HepG2 (cell line): Measurements from ENCODE around the gene PEMT. TPM values are rescaled to one million over a fixed set of nuclear protein-coding genes. Genes with fewer than 3 reads are reported as not detected.

Experiments used
- ATAC-seq: fragments of 200-7000 bp; cut with Tn5 transposase; 3 replicates; pipeline ENCODE4 v1.9.1; 2020; ENCODE audit warnings: mild to moderate bottlenecking, moderate library complexity
- BruUV-seq: library from RNA; stranded (reverse); fragments of 400-500 nt; replicated peaks from 2 replicates; lab custom pipeline; 2021; lab: Mats Ljungman, UMichigan
- CTCF ChIA-PET: fragments of 300-600 bp; formaldehyde crosslinking; extraction: SDS; loops from one replicate; lab custom pipeline; 2021; ENCODE audit warnings: low total read pairs, inconsistent platforms, low intra/inter-chr PET ratio; lab: Yijun Ruan, JAX
- POLR2A ChIA-PET: fragments of 350-600 bp; sonication (Branson Sonifier 250); formaldehyde crosslinking; loops from one replicate; lab custom pipeline; 2020; ENCODE audit warnings: antibody characterized with exemption, inconsistent platforms; lab: Yijun Ruan, JAX
- DNase-seq: peaks from one replicate; pipeline ENCODE4 v3.0.0-alpha.2; 2015; ENCODE audit warnings: low spot score
- FAIRE-seq: peaks from 3 replicates; lab custom pipeline; 2011; peaks lifted over from hg19 to GRCh38; lab: Jason Lieb, UNC
- H2AFZ ChIP-seq: one replicate; pipeline ENCODE4 v1.6.1; 2011; ENCODE audit warnings: low read length, inconsistent platforms
- H3K27ac ChIP-seq: fragments of 300-600 bp; 3 replicates; pipeline ENCODE4 v1.8.0; 2011; ENCODE audit warnings: mixed run types, mild to moderate bottlenecking, mixed read lengths, low read length, inconsistent platforms; ENCODE audit not compliant: insufficient read depth; ENCODE audit errors: extremely low read length
- H3K27me3 ChIP-seq, 2 experiments: fragments of 200-600 bp in 1 of 2; 2 replicates in 1 of 2; 3 replicates in 1 of 2; pipeline versions ENCODE4 v1.6.0 to v1.8.0; 2011; ENCODE audit warnings: low read length in 2 of 2, mild to moderate bottlenecking in 2 of 2, moderate library complexity in 2 of 2, inconsistent platforms in 1 of 2; ENCODE audit not compliant: insufficient read depth in 2 of 2, control insufficient read depth in 1 of 2
- H3K36me3 ChIP-seq, 2 experiments: fragments of 200-600 bp in 1 of 2; replicated peaks in 1 of 2; 2 replicates in 1 of 2; 3 replicates in 1 of 2; pipeline versions ENCODE4 v1.5.1 to v1.8.0; 2011; ENCODE audit warnings: low read length in 2 of 2, inconsistent platforms in 1 of 2; ENCODE audit not compliant: insufficient read depth in 2 of 2, control insufficient read depth in 1 of 2
- H3K4me1 ChIP-seq: 2 replicates; pipeline ENCODE4 v1.5.1; 2012; ENCODE audit warnings: low read length, inconsistent platforms; ENCODE audit not compliant: insufficient read depth
- H3K4me2 ChIP-seq: 2 replicates; pipeline ENCODE4 v1.6.0; 2011; ENCODE audit warnings: low read depth, low read length, inconsistent platforms
- H3K4me3 ChIP-seq, 3 experiments: fragments of 200-600 bp in 1 of 3; sonication (generic), shearing (Covaris generic) in 1 of 3; replicated peaks in 1 of 3; 2 replicates each; pipeline ENCODE4 v1.5.1; 2011 to 2016; ENCODE audit warnings: low read length in 3 of 3, inconsistent platforms in 2 of 3, low read depth in 2 of 3, mild to moderate bottlenecking in 2 of 3, control low read depth in 1 of 3, mixed read lengths in 1 of 3; ENCODE audit not compliant: insufficient read depth in 1 of 3
- H3K79me2 ChIP-seq: one replicate; pipeline ENCODE4 v1.6.1; 2011; ENCODE audit warnings: low read length, inconsistent platforms; ENCODE audit not compliant: insufficient read depth
- H3K9ac ChIP-seq: 2 replicates; pipeline ENCODE4 v1.6.0; 2011; ENCODE audit warnings: mild to moderate bottlenecking, low read depth, low read length, inconsistent platforms; ENCODE audit not compliant: insufficient read depth
- H3K9me3 ChIP-seq: 2 replicates; pipeline ENCODE4 v1.5.1; 2012; ENCODE audit warnings: mild to moderate bottlenecking, low read length
- H4K20me1 ChIP-seq: 2 replicates; pipeline ENCODE4 v1.6.0; 2011; ENCODE audit warnings: inconsistent platforms, mild to moderate bottlenecking, low read length, moderate library complexity; ENCODE audit not compliant: insufficient read depth
- ATF1 ChIP-seq: IDR thresholded peaks from 2 replicates; pipeline ENCODE4 v1.6.1; 2016; ENCODE audit warnings: mild to moderate bottlenecking, control low read depth
- CAMTA2 ChIP-seq: sonication (generic); formaldehyde crosslinking; IDR thresholded peaks from 2 replicates; pipeline ENCODE4 v1.4.0; 2020; ENCODE audit warnings: mild to moderate bottlenecking, missing genetic modification reagents, borderline replicate concordance
- ISX ChIP-seq: sonication (generic); formaldehyde crosslinking; conservative IDR thresholded peaks from 2 replicates; pipeline ENCODE4 v1.5.0; 2020; ENCODE audit warnings: missing genetic modification reagents
- JUN ChIP-seq: sonication (generic); formaldehyde crosslinking; IDR thresholded peaks from 2 replicates; pipeline ENCODE4 v1.4.0; 2020; ENCODE audit warnings: mild to moderate bottlenecking, missing genetic modification reagents
- MXI1 ChIP-seq: IDR thresholded peaks from 3 replicates; pipeline ENCODE4 v1.6.1; 2012; ENCODE audit warnings: low read depth, low read length, inconsistent platforms, borderline replicate concordance
- NFKB2 ChIP-seq: sonication (generic); formaldehyde crosslinking; IDR thresholded peaks from 2 replicates; pipeline ENCODE4 v1.4.0; 2020; ENCODE audit warnings: missing genetic modification reagents, borderline replicate concordance
- PHF21A ChIP-seq: sonication (generic); formaldehyde crosslinking; IDR thresholded peaks from 2 replicates; pipeline ENCODE4 v1.5.0; 2020; ENCODE audit warnings: mild to moderate bottlenecking, missing genetic modification reagents
- TAF15 ChIP-seq: fragments of 200-400 bp; formaldehyde crosslinking; IDR thresholded peaks from one replicate; pipeline ENCODE4 v1.6.1; 2018; ENCODE audit warnings: mild to moderate bottlenecking, low read depth, low read length; ENCODE audit not compliant: poor library complexity, severe bottlenecking
- TFE3 ChIP-seq: IDR thresholded peaks from 2 replicates; pipeline ENCODE4 v1.6.1; 2016
- ZFP36L1 ChIP-seq: sonication (generic); formaldehyde crosslinking; IDR thresholded peaks from 2 replicates; pipeline ENCODE4 v1.8.0; 2022; ENCODE audit warnings: mild to moderate bottlenecking, missing genetic modification reagents, moderate library complexity
- ZNF10 ChIP-seq: sonication (generic); formaldehyde crosslinking; IDR thresholded peaks from 2 replicates; pipeline ENCODE4 v1.4.0; 2020; ENCODE audit warnings: mild to moderate bottlenecking, low read depth, missing genetic modification reagents, borderline replicate concordance
- ZNF207 ChIP-seq: fragments of 450-650 bp; IDR thresholded peaks from 2 replicates; pipeline ENCODE4 v1.6.1; 2016; ENCODE audit warnings: antibody characterized with exemption, borderline replicate concordance
- ZNF362 ChIP-seq: sonication (generic); formaldehyde crosslinking; IDR thresholded peaks from 2 replicates; pipeline ENCODE4 v1.4.0; 2020; ENCODE audit warnings: missing genetic modification reagents, mild to moderate bottlenecking, borderline replicate concordance
- ZNF850 ChIP-seq: sonication (generic); formaldehyde crosslinking; conservative IDR thresholded peaks from 2 replicates; pipeline ENCODE4 v1.9.0; 2021; ENCODE audit warnings: mild to moderate bottlenecking, missing genetic modification reagents
- ZSCAN21 ChIP-seq: sonication (generic); formaldehyde crosslinking; IDR thresholded peaks from 2 replicates; pipeline ENCODE4 v1.8.0; 2022; ENCODE audit warnings: mild to moderate bottlenecking, missing genetic modification reagents, moderate library complexity, borderline replicate concordance
- WGBS: methylation state at CpG from one replicate; pipeline ENCODE4 v1.1.6; 2017; ENCODE audit warnings: low lambda C conversion rate; 5-methylcytosine and 5-hydroxymethylcytosine counted together
- in situ Hi-C: cut with HindIII; loops from 2 replicates; pipeline ENCODE4 v1.10.0; 2017; ENCODE audit warnings: low pct_unique_long_range_greater_than_20kb; ENCODE audit not compliant: extremely low pct_ligation_motif_present
- intact Hi-C: fragments of 100-400 bp; cut with micrococcal nuclease; formaldehyde crosslinking; loops from one replicate; pipeline ENCODE4 v1.10.0; 2022; ENCODE audit not compliant: unreplicated experiment
- polyA plus RNA-seq, 8 experiments: library from polyadenylated mRNA; depleted of rRNA in 3 of 8; stranded (reverse) in 7 of 8; unstranded in 1 of 8; fragments of >200 nt; fragmentation: Illumina TruSeq in 4 of 8; extraction: Trizol in 4 of 8; gene quantifications; 2 replicates each; pipeline versions ENCODE4 v1.2.1 to v1.2.3, GENCODE V29; 2011 to 2016; ENCODE audit warnings: low read depth in 4 of 8, missing spikeins in 1 of 8, mixed read lengths in 1 of 8; ENCODE audit not compliant: insufficient read depth in 1 of 8
- total RNA-seq, 5 experiments: library from RNA; depleted of rRNA; stranded (reverse); fragments of >200 nt; fragmentation: Illumina TruSeq; extraction: Trizol; gene quantifications; 2 replicates each; pipeline ENCODE4 v1.2.3, GENCODE V29; 2016; ENCODE audit warnings: low read depth in 1 of 5

Gene PEMT
- total and polyA plus RNA-seq, 2 of the 13 experiments (the other 11 are each of a cell fraction or from before 2014, with no cell fraction given), result 31.7 to 43.6 TPM

GRCh38 chr17:17575360-17576251 is 15.9 kb downstream of the PEMT start:
- H2AFZ ChIP-seq, result no peak overlapping the region
- CTCF ChIA-PET, result no interaction called here

GRCh38 chr17:17573912-17574311 is 17.6 kb downstream of the PEMT start:
- Histone ChIP-seq H3K9me3 (no peaks in the 10 kb centered on the region), H3K9ac (no peak overlapping the region), H3K4me1 (peaks cover 49% of the 10 kb centered on the region), H3K79me2 (no peaks in the 10 kb centered on the region), H3K27ac (no peak overlapping the region), H3K36me3 (peaks cover 0 to 10% of the 10 kb centered on the region in 2 experiments; a peak in 3 of 5 replicates), H3K4me3 (no peak overlapping the region), H3K27me3 (no peaks in the 10 kb centered on the region), H4K20me1 (no peaks in the 10 kb centered on the region), H2AFZ (no peak overlapping the region), H3K4me2 (no peak overlapping the region)
- DNase-seq (no peak), ATAC-seq (no peak), FAIRE-seq (no peak)
- CTCF ChIA-PET, result no interaction called here
- no TSS peak for BruUV-seq
- WGBS, result 97% methylated on average over 7 of the region's 7 CpGs
- POLR2A ChIA-PET, result interaction anchor here (0.9 kb wide), 1 partner anchor 35 kb away, joined by 3 read pairs; no protein-coding TSS in a partner anchor
- in situ Hi-C loops (no loop called here), intact Hi-C loops (loop anchor here (5.0 kb wide), 1 partner anchor 37 kb away; no protein-coding TSS in a partner anchor)
- TF ChIP-seq ZNF207, result no peak
- no peak for TF ChIP-seq ZSCAN21
- TF ChIP-seq TFE3 (CRISPR knock-in tag), result no peak
- no peak for TF ChIP-seq TAF15
- TF ChIP-seq CAMTA2 (CRISPR knock-in tag), result no peak
- no peak for TF ChIP-seq ISX (CRISPR knock-in tag)
- no peak for TF ChIP-seq ZNF362 (CRISPR knock-in tag)
- no peak for TF ChIP-seq JUN (CRISPR knock-in tag)
- no peak for TF ChIP-seq MXI1

More at GRCh38 chr17:17575360-17576251, 15.9 kb downstream of the PEMT start:
- POLR2A ChIA-PET, result no interaction called here
- in situ Hi-C loops (no loop called here), intact Hi-C loops (no loop called here)
- H3K27ac ChIP-seq, result no peak overlapping the region
- no peaks in the 10 kb centered on the region for H4K20me1 ChIP-seq
- WGBS, result 91% methylated on average over 9 of the region's 16 CpGs
- peaks cover 4% of the 10 kb centered on the region for H3K79me2 ChIP-seq
- DNase-seq (no peak), FAIRE-seq (no peak), ATAC-seq (no peak)
- BruUV-seq, result no TSS peak
- H3K9me3 ChIP-seq, result no peaks in the 10 kb centered on the region
- TF ChIP-seq ZNF10 (CRISPR knock-in tag), result no peak
- TF ChIP-seq ATF1 (CRISPR knock-in tag), result no peak
- TF ChIP-seq PHF21A, result no peak
- TF ChIP-seq ZNF850 (CRISPR knock-in tag), result no peak
- no peak for TF ChIP-seq NFKB2 (CRISPR knock-in tag)
- TF ChIP-seq ZFP36L1 (CRISPR knock-in tag), result no peak
- peaks cover 0 to 10% of the 10 kb centered on the region in 2 experiments; a peak in 3 of 5 replicates for H3K36me3 ChIP-seq
- peaks cover 49% of the 10 kb centered on the region for H3K4me1 ChIP-seq
- H3K27me3 ChIP-seq, result no peaks in the 10 kb centered on the region
- H3K4me2 ChIP-seq, result no peak overlapping the region
- H3K4me3 ChIP-seq, result no peak overlapping the region
- no peak overlapping the region for H3K9ac ChIP-seq
